Adrenal gland (tissue), 5 donors: ENCODE data around the gene STK32A.
A peak's percentile ranks its signal among the peaks of the same experiment; 100 is the strongest.

Experiments used
- CTCF ChIP-seq, 6 experiments: fragments of 450-650 bp in 4 of 6; fragments of 200-600 bp in 2 of 6; sonication (generic) in 1 of 6; IDR thresholded peaks; 1 replicate in 5 of 6; 2 replicates in 1 of 6; pipeline versions ENCODE4 v1.5.1 to v1.8.0; 2016 to 2021; ENCODE audit warnings: antibody characterized with exemption in 6 of 6, mild to moderate bottlenecking in 2 of 6, moderate library complexity in 1 of 6
- POLR2A ChIP-seq, 2 donors: fragments of 450-650 bp; IDR thresholded peaks; one replicate each; pipeline ENCODE4 v1.6.1; 2017; ENCODE audit warnings: antibody characterized with exemption in 2 of 2, mild to moderate bottlenecking in 2 of 2, moderate library complexity in 1 of 2
- donor health status: DM: no; HTN: no; CAD: no.

GRCh38 chr5:147223948-147224791 lies 10.7 kb upstream of the STK32A start:
- TF ChIP-seq CTCF (IDR thresholded peaks at IDR 0.05) (peak; percentile 51 to 75 (median 66)), POLR2A (IDR thresholded peaks at IDR 0.05) (no peak)
